Measurements from ENCODE around the gene NCK2. TPM values are rescaled to one million over a fixed set of nuclear protein-coding genes. Genes with fewer than 3 reads are reported as not detected.

NCK2 gene
- total RNA-seq, 1 experiment from 2014 or later: 49.2 TPM

DNA sequence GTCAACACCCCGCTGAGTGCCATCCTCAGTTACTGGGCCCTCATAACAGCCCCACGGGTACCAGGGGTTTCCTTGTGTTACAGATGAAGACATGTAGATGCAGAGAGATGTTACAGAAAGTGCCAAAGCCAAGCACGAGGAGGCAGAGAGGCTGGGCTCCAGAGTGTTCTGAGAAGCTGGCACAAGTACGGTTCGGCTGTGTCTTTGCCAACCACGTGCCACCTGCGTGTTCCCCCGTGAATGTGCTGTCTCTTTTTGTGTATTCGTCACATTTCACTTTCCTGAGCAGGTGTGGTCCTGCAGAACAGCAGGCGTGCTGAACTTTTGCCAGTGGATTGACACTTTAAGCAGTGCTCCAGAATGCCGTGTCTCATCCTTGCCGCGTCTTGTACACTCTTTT is 124.6 kb downstream of the NCK2 start:
- no peak overlapping the region for H2BK15ac ChIP-seq (ENCODE audit: low read depth, low read length)
- H4K20me1 ChIP-seq (ENCODE audit: control insufficient read depth, insufficient read depth, insufficient read length): no peaks in the 10 kb centered on the region
- H3K27me3 ChIP-seq (ENCODE audit: insufficient read depth, low read length): no peaks in the 10 kb centered on the region

More for the DNA sequence above, 124.6 kb downstream of the NCK2 start:
- Histone ChIP-seq H3K4ac (ENCODE audit: low read depth, low read length) (no peak overlapping the region), H3K18ac (ENCODE audit: insufficient read length, low read depth, low read length) (no peak overlapping the region), H2BK20ac (ENCODE audit: low read depth, low read length, poor library complexity, severe bottlenecking) (no peak overlapping the region), H3K4me1 (ENCODE audit: insufficient read depth, low read length) (no peaks in the 10 kb centered on the region; the same call in 1 of the 2 replicates), H3K79me1 (ENCODE audit: insufficient read depth, low read depth, low read length, poor library complexity, severe bottlenecking) (peaks cover 3% of the 10 kb centered on the region), H4K8ac (replicated peaks; ENCODE audit: insufficient read length, low read depth, low read length) (no peak overlapping the region), H4K91ac (ENCODE audit: insufficient read length, low read depth, low read length) (no peak overlapping the region), H3K23ac (ENCODE audit: insufficient read length, low read depth, low read length) (no peak overlapping the region), H3K4me2 (ENCODE audit: insufficient read depth, insufficient read length, low read length) (no peak overlapping the region), H3K27ac (ENCODE audit: insufficient read length, low read depth, low read length) (no peak overlapping the region), H3T11ph (ENCODE audit: low read length) (no peak overlapping the region), H3K14ac (ENCODE audit: insufficient read depth, low read length) (no peak overlapping the region), H2BK5ac (ENCODE audit: insufficient read length, low read length) (no peak overlapping the region), H3K23me2 (ENCODE audit: insufficient read length, low read depth, low read length, poor library complexity, severe bottlenecking) (no peaks in the 10 kb centered on the region), H4K5ac (ENCODE audit: insufficient read length, low read depth, low read length) (no peak overlapping the region), H2AFZ (ENCODE audit: low read length) (no peak overlapping the region), H2AK5ac (ENCODE audit: insufficient read length, low read length) (no peak overlapping the region), H2BK12ac (ENCODE audit: insufficient read length, low read depth, low read length) (no peak overlapping the region), H3K9ac (ENCODE audit: extremely low read depth, insufficient read length, low read length) (no peak overlapping the region), H3K79me2 (ENCODE audit: insufficient read depth, low read length) (peaks cover 2% of the 10 kb centered on the region; the same call in 1 of the 2 replicates), H3K9me3 (ENCODE audit: control insufficient read depth, low read depth, low read length) (no peaks in the 10 kb centered on the region), H3K56ac (ENCODE audit: insufficient read length, low read depth, low read length) (no peak overlapping the region), H2BK120ac (ENCODE audit: low read depth, low read length, poor library complexity, severe bottlenecking) (no peak overlapping the region)
- H3K27me3 Mint-ChIP-seq (ENCODE audit: low read depth): no peaks in the 10 kb centered on the region; the same call in 1 of the 2 replicates
- peaks cover 0 to 10% (median 2%) of the 10 kb centered on the region in 3 experiments; a peak in 3 of 7 replicates for H3K36me3 Mint-ChIP-seq (ENCODE audit: insufficient read depth in 1 of 3, low read depth in 3 of 3)
- no CpG with 5 or more reads among the region's 13 CpGs for WGBS (ENCODE audit: extremely low coverage, insufficient read length, low lambda C conversion rate)
- H3K9me3 Mint-ChIP-seq: no peaks in the 10 kb centered on the region; a peak in 1 of 5 replicates
- peaks cover 29 to 44% of the 10 kb centered on the region in 2 experiments for H3K4me1 Mint-ChIP-seq
- no peak for TF ChIP-seq CTCF (conservative IDR thresholded peaks at IDR 0.05)
- peak overlapping the region in 1 of 3 experiments; percentile 41; a peak in 1 of 7 replicates for H3K27ac Mint-ChIP-seq
- no peak for DNase-seq
- H3K4me3 Mint-ChIP-seq: no peak overlapping the region
